ENCODE data around the gene TNKS1BP1.

DNA sequence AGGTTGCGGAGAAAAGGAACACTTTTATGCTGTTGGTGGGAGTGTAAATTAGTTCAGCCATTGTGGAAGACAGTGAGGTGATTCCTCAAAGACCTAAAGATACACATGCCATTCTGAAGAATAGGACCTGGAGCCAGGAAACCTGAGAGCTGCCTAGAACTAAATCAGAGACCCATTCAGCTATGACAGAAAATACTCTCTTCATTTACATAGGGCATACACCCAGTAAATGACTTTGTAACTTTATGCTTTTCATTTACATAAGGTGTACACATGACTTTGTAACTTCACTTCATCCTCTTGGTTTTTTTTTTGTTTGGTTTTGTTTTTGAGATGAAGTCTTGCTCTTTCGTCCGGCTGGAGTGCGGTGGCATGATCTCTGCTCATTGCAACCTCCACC is 62.6 kb downstream of the TNKS1BP1 start:
- no peak for TF ChIP-seq POLR2AphosphoS5 (IDR thresholded peaks at IDR 0.05; ENCODE audit: low read depth)
- no peak for TF ChIP-seq JUNB (IDR thresholded peaks at IDR 0.05; ENCODE audit: unreplicated experiment)
- TF ChIP-seq, protein P1, sequence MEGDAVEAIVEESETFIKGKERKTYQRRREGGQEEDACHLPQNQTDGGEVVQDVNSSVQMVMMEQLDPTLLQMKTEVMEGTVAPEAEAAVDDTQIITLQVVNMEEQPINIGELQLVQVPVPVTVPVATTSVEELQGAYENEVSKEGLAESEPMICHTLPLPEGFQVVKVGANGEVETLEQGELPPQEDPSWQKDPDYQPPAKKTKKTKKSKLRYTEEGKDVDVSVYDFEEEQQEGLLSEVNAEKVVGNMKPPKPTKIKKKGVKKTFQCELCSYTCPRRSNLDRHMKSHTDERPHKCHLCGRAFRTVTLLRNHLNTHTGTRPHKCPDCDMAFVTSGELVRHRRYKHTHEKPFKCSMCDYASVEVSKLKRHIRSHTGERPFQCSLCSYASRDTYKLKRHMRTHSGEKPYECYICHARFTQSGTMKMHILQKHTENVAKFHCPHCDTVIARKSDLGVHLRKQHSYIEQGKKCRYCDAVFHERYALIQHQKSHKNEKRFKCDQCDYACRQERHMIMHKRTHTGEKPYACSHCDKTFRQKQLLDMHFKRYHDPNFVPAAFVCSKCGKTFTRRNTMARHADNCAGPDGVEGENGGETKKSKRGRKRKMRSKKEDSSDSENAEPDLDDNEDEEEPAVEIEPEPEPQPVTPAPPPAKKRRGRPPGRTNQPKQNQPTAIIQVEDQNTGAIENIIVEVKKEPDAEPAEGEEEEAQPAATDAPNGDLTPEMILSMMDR (conservative IDR thresholded peaks at IDR 0.05; ENCODE audit: low read depth in 2 of 2) = no peak
- TF ChIP-seq EZH2phosphoT487 (IDR thresholded peaks at IDR 0.05; ENCODE audit: unreplicated experiment) = no peak
- no peak for TF ChIP-seq EZH2 (IDR thresholded peaks at IDR 0.05; ENCODE audit: low read depth, unreplicated experiment)

Data from GM23338 (cell line).